K562 (cell line): ENCODE results near the gene PPDPF. TPM values are rescaled to one million over a fixed set of nuclear protein-coding genes. Genes with fewer than 3 reads are reported as not detected.

ENCODE experiments used
- CCAR2 ChIP-seq: fragments of 200-400 bp; formaldehyde crosslinking; IDR thresholded peaks from 2 replicates; pipeline ENCODE4 v1.6.1; 2017; ENCODE audit warnings: mild to moderate bottlenecking, low read depth, low read length
- DPF2 ChIP-seq: fragments of 450-650 bp; IDR thresholded peaks from 2 replicates; pipeline ENCODE4 v1.6.1; 2016
- HDAC8 ChIP-seq: fragments of 450-650 bp; IDR thresholded peaks from 2 replicates; pipeline ENCODE4 v1.6.1; 2016; ENCODE audit warnings: mild to moderate bottlenecking, missing genetic modification characterization, moderate library complexity, missing compliant biosample characterization
- ILF3 ChIP-seq: fragments of 450-650 bp; IDR thresholded peaks from 2 replicates; pipeline ENCODE4 v1.6.1; 2018; ENCODE audit warnings: antibody characterized with exemption, mild to moderate bottlenecking, moderate library complexity, borderline replicate concordance
- ILK ChIP-seq: fragments of 450-650 bp; IDR thresholded peaks from 2 replicates; pipeline ENCODE4 v1.6.1; 2016; ENCODE audit warnings: missing genetic modification characterization, low read depth, mild to moderate bottlenecking, missing compliant biosample characterization, moderate library complexity, borderline replicate concordance
- JUN ChIP-seq, 2 experiments: sonication (generic) in 1 of 2; formaldehyde crosslinking in 1 of 2; IDR thresholded peaks; 2 replicates each; pipeline versions ENCODE4 v1.6.1 to v1.8.0; 2012 to 2022; ENCODE audit warnings: borderline replicate concordance in 2 of 2, mild to moderate bottlenecking in 2 of 2, improper control_type of control experiment in 1 of 2, low read depth in 1 of 2, low read length in 1 of 2, missing genetic modification reagents in 1 of 2
- PYGO2 ChIP-seq: fragments of 450-650 bp; IDR thresholded peaks from 2 replicates; pipeline ENCODE4 v1.6.1; 2016; ENCODE audit warnings: mild to moderate bottlenecking, missing genetic modification characterization, moderate library complexity, missing compliant biosample characterization
- SRSF3 ChIP-seq: fragments of 200-400 bp; formaldehyde crosslinking; IDR thresholded peaks from 2 replicates; pipeline ENCODE4 v1.6.1; 2016; ENCODE audit warnings: mild to moderate bottlenecking, low read length, moderate library complexity; ENCODE audit not compliant: insufficient read depth
- THRAP3 ChIP-seq: fragments of 450-650 bp; IDR thresholded peaks from 2 replicates; pipeline ENCODE4 v1.6.1; 2016; ENCODE audit warnings: mild to moderate bottlenecking, inconsistent platforms, borderline replicate concordance
- U2AF2 ChIP-seq: fragments of 200-400 bp; formaldehyde crosslinking; optimal IDR thresholded peaks from 2 replicates; pipeline ENCODE3; 2017; ENCODE audit warnings: low read depth, mild to moderate bottlenecking, low read length
- YY1 ChIP-seq, 3 experiments: IDR thresholded peaks; 2 replicates each; pipeline ENCODE4 v1.6.1; 2011; ENCODE audit warnings: low read length in 2 of 3, mild to moderate bottlenecking in 2 of 3, moderate library complexity in 2 of 3, borderline replicate concordance in 1 of 3, control low read depth in 1 of 3, low read depth in 1 of 3; ENCODE audit not compliant: insufficient read depth in 3 of 3, insufficient replicate concordance in 2 of 3, control insufficient read depth in 1 of 3, insufficient read length in 1 of 3; ENCODE audit errors: extremely low read depth in 1 of 3
- ZNF124 ChIP-seq: sonication (generic); formaldehyde crosslinking; IDR thresholded peaks from 2 replicates; pipeline ENCODE4 v1.8.1; 2022; ENCODE audit warnings: missing genetic modification reagents
- ZNF311 ChIP-seq: fragments of 250-450 bp; sonication (Bioruptor Pico); IDR thresholded peaks from 2 replicates; pipeline ENCODE4 v1.4.0; 2020; ENCODE audit warnings: mild to moderate bottlenecking, moderate library complexity
- polyA plus RNA-seq, 8 experiments: library from polyadenylated mRNA; depleted of rRNA in 4 of 8; stranded (reverse) in 5 of 8; unstranded in 3 of 8; fragments of >200 nt; fragmentation: Nextera tagmentation in 2 of 8; fragmentation: Illumina TruSeq in 1 of 8; extraction: Ambion mirVana in 2 of 8; extraction: Trizol in 1 of 8; gene quantifications; 2 replicates each; pipeline versions ENCODE4 v1.2.1 to v1.2.3, GENCODE V29; 2011 to 2014; ENCODE audit warnings: inconsistent platforms in 1 of 8, missing spikeins in 1 of 8
- total RNA-seq, 7 experiments: library from RNA; depleted of rRNA in 6 of 7; stranded (reverse); fragments of >200 nt in 6 of 7; fragmentation: Illumina TruSeq in 2 of 7; extraction: Trizol in 2 of 7; gene quantifications; 2 replicates each; pipeline versions ENCODE4 v1.2.1 to v1.2.3, GENCODE V29; 2011 to 2021; ENCODE audit warnings: low replicate concordance in 1 of 7
- TF ChIP-seq, protein P1 (sequence below): sonication (generic); formaldehyde crosslinking; IDR thresholded peaks from 2 replicates; pipeline ENCODE4 v1.8.0; 2022; ENCODE audit warnings: missing genetic modification reagents, mild to moderate bottlenecking, borderline replicate concordance
- TF ChIP-seq, protein P2 (sequence below), 2 experiments: fragments of 450-650 bp in 1 of 2; sonication (generic) in 1 of 2; formaldehyde crosslinking; conservative IDR thresholded peaks; 2 replicates each; pipeline versions ENCODE4 v1.4.0 to v1.8.1; 2020 to 2022; ENCODE audit warnings: mild to moderate bottlenecking in 1 of 2, missing genetic modification reagents in 1 of 2
- TF ChIP-seq, protein P3 (sequence below): fragments of 250-450 bp; sonication (Bioruptor Pico); IDR thresholded peaks from 2 replicates; pipeline ENCODE4 v1.5.1; 2021; ENCODE audit warnings: mild to moderate bottlenecking
- TF ChIP-seq, protein P4 (sequence below): fragments of 150-350 bp; IDR thresholded peaks from 2 replicates; pipeline ENCODE4 v1.6.1; 2014; ENCODE audit warnings: low read depth, mild to moderate bottlenecking, low read length, borderline replicate concordance

Gene PPDPF
- total and polyA plus RNA-seq, 9 of the 15 experiments (the other 6 are each of a cell fraction or from before 2014, with no cell fraction given), result 0.77 to 233 (median 10.5) TPM

DNA sequence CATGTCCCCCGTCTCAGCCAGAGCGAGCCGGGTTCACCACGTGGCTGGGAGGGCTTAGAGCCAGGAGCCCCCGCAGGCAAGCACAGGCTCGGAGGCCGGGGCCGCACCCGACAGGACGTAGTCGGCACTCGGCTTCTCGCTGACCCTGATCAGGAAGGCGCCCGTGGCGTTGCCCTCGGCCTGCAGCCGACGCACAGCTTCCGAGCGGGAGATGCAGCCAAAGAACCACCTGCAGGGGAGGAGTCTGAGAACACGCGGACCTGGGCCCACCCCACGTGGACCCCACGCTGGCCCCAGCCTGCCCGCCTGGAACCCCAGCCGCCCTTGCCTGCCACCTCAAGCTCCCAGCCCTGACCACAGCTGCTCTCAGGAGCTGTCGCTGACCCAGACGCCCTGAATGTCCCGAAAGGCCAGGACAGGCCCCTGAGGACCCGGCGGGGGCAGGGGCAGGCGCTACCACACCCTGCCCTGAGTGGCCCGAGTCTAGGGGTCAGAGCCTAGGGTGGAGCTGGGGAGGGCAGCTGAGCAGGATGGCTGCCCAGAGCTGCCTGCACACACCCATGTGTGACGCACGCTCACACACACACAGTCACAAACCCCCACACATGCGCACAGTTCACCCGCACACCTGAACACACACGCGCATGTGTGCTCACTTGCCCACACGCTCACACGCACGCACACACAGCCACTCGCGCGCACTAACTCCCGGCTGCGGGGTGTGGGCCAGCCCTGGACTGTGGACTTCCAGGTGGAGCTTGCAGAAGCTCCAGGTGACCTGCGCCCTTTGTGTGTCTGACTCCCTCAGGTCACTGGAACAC, 14.5 kb downstream of the PPDPF start (continued):
- TF ChIP-seq, protein P1, sequence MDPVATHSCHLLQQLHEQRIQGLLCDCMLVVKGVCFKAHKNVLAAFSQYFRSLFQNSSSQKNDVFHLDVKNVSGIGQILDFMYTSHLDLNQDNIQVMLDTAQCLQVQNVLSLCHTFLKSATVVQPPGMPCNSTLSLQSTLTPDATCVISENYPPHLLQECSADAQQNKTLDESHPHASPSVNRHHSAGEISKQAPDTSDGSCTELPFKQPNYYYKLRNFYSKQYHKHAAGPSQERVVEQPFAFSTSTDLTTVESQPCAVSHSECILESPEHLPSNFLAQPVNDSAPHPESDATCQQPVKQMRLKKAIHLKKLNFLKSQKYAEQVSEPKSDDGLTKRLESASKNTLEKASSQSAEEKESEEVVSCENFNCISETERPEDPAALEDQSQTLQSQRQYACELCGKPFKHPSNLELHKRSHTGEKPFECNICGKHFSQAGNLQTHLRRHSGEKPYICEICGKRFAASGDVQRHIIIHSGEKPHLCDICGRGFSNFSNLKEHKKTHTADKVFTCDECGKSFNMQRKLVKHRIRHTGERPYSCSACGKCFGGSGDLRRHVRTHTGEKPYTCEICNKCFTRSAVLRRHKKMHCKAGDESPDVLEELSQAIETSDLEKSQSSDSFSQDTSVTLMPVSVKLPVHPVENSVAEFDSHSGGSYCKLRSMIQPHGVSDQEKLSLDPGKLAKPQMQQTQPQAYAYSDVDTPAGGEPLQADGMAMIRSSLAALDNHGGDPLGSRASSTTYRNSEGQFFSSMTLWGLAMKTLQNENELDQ, result 0 out of 2 replicates have a peak, but pooled peaks have one; percentile 64
- TF ChIP-seq ILF3 (no peak), ZNF124 (CRISPR knock-in tag) (no peak), DPF2 (no peak), CCAR2 (no peak), ZNF311 (no peak), PYGO2 (no peak), SRSF3 (no peak), HDAC8 (no peak), ILK (tag) (no peak), THRAP3 (no peak), YY1 (IDR thresholded peaks at IDR 0.05; ENCODE audit: borderline replicate concordance in 1 of 3, control insufficient read depth in 1 of 3, extremely low read depth in 1 of 3, insufficient read depth in 3 of 3, insufficient read length in 1 of 3, insufficient replicate concordance in 2 of 3, low read depth in 1 of 3, low read length in 2 of 3) (no peak), U2AF2 (no peak), JUN (IDR thresholded peaks at IDR 0.05; ENCODE audit: borderline replicate concordance, low read depth, low read length) (no peak), JUN (CRISPR knock-in tag; IDR thresholded peaks at IDR 0.05; ENCODE audit: borderline replicate concordance) (no peak)
- TF ChIP-seq, protein P2, sequence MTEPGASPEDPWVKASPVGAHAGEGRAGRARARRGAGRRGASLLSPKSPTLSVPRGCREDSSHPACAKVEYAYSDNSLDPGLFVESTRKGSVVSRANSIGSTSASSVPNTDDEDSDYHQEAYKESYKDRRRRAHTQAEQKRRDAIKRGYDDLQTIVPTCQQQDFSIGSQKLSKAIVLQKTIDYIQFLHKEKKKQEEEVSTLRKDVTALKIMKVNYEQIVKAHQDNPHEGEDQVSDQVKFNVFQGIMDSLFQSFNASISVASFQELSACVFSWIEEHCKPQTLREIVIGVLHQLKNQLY (CRISPR knock-in tag; conservative IDR thresholded peaks at IDR 0.05), result no peak
- TF ChIP-seq, protein P3, sequence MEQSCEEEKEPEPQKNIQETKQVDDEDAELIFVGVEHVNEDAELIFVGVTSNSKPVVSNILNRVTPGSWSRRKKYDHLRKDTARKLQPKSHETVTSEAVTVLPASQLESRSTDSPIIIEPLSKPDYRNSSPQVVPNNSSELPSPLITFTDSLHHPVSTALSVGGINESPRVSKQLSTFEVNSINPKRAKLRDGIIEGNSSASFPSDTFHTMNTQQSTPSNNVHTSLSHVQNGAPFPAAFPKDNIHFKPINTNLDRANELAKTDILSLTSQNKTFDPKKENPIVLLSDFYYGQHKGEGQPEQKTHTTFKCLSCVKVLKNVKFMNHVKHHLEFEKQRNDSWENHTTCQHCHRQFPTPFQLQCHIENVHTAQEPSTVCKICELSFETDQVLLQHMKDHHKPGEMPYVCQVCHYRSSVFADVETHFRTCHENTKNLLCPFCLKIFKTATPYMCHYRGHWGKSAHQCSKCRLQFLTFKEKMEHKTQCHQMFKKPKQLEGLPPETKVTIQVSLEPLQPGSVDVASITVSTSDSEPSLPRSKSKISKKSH (CRISPR knock-in tag), result no peak
- TF ChIP-seq, protein P4, sequence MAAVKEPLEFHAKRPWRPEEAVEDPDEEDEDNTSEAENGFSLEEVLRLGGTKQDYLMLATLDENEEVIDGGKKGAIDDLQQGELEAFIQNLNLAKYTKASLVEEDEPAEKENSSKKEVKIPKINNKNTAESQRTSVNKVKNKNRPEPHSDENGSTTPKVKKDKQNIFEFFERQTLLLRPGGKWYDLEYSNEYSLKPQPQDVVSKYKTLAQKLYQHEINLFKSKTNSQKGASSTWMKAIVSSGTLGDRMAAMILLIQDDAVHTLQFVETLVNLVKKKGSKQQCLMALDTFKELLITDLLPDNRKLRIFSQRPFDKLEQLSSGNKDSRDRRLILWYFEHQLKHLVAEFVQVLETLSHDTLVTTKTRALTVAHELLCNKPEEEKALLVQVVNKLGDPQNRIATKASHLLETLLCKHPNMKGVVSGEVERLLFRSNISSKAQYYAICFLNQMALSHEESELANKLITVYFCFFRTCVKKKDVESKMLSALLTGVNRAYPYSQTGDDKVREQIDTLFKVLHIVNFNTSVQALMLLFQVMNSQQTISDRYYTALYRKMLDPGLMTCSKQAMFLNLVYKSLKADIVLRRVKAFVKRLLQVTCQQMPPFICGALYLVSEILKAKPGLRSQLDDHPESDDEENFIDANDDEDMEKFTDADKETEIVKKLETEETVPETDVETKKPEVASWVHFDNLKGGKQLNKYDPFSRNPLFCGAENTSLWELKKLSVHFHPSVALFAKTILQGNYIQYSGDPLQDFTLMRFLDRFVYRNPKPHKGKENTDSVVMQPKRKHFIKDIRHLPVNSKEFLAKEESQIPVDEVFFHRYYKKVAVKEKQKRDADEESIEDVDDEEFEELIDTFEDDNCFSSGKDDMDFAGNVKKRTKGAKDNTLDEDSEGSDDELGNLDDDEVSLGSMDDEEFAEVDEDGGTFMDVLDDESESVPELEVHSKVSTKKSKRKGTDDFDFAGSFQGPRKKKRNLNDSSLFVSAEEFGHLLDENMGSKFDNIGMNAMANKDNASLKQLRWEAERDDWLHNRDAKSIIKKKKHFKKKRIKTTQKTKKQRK, result no peak
